ENCODE data around the gene SLC25A1.

SLC25A1 gene

GRCh38 chr22:19222242-19223005, 43.9 kb upstream of the SLC25A1 start:
- Histone ChIP-seq H2AFZ (ENCODE audit: low read depth, low read length) (no peak overlapping the region), H2BK12ac (ENCODE audit: low read length in 2 of 2) (no peak overlapping the region), H3K14ac (ENCODE audit: low read length in 2 of 2) (no peak overlapping the region), H3K27ac (ENCODE audit: low read length, poor library complexity, severe bottlenecking) (no peak overlapping the region), H2AK5ac (ENCODE audit: low read length, severe bottlenecking) (no peak overlapping the region), H3K4ac (ENCODE audit: low read depth in 1 of 2, low read length in 2 of 2) (no peak overlapping the region), H3K23ac (ENCODE audit: low read length in 2 of 2) (peak overlapping the region in 1 of 2 experiments; percentile 9), H3K4me1 (ENCODE audit: control insufficient read depth, insufficient read depth, low read depth, low read length) (peaks cover 2% of the 10 kb centered on the region), H3K9ac (ENCODE audit: low read length) (no peak overlapping the region), H3K9me3 (ENCODE audit: control insufficient read depth, low read length) (no peaks in the 10 kb centered on the region), H3K27me3 (ENCODE audit: control insufficient read depth in 1 of 2, insufficient read depth in 1 of 2, low read length in 2 of 2) (no peaks in the 10 kb centered on the region), H3K79me1 (replicated peaks; ENCODE audit: low read length, poor library complexity, severe bottlenecking) (no peaks in the 10 kb centered on the region), H3K18ac (ENCODE audit: low read depth in 1 of 2, low read length in 2 of 2) (no peak overlapping the region), H2BK120ac (ENCODE audit: low read depth, low read length) (no peak overlapping the region), H3K4me3 (ENCODE audit: insufficient read depth in 1 of 2, low read depth in 1 of 2, low read length in 2 of 2) (no peak overlapping the region), H4K8ac (ENCODE audit: low read length) (no peak overlapping the region), H2BK5ac (ENCODE audit: low read depth, low read length, poor library complexity, severe bottlenecking) (no peak overlapping the region), H4K91ac (ENCODE audit: low read length) (no peak overlapping the region), H2BK15ac (ENCODE audit: low read depth, poor library complexity, severe bottlenecking) (no peak overlapping the region), H3K4me2 (ENCODE audit: low read length, poor library complexity, severe bottlenecking) (no peak overlapping the region), H3K36me3 (ENCODE audit: control insufficient read depth in 1 of 2, insufficient read depth in 2 of 2, low read depth in 1 of 2, low read length in 2 of 2) (peaks cover 57 to 61% of the 10 kb centered on the region in 2 experiments)
- no peak for DNase-seq
- 93% methylated on average over 10 of the region's 11 CpGs for WGBS

- no peak overlapping the region for H2BK12ac ChIP-seq (ENCODE audit: low read length in 2 of 2)
- DNase-seq, result no peak
Measured at GRCh38 chr22:19220867-19221266, 42.3 kb upstream of the SLC25A1 start.

GRCh38 chr22:19218541-19219233, 40.2 kb upstream of the SLC25A1 start:
- Histone ChIP-seq H3K9me3 (ENCODE audit: control insufficient read depth, low read length) (no peaks in the 10 kb centered on the region), H2AK5ac (ENCODE audit: low read length, severe bottlenecking) (no peak overlapping the region), H3K23ac (ENCODE audit: low read length in 2 of 2) (no peak overlapping the region), H3K27me3 (ENCODE audit: control insufficient read depth in 1 of 2, insufficient read depth in 1 of 2, low read length in 2 of 2) (no peaks in the 10 kb centered on the region), H2BK120ac (ENCODE audit: low read depth, low read length) (no peak overlapping the region), H3K4ac (ENCODE audit: low read depth in 1 of 2, low read length in 2 of 2) (no peak overlapping the region), H3K9ac (ENCODE audit: low read length) (no peak overlapping the region), H3K14ac (ENCODE audit: low read length in 2 of 2) (no peak overlapping the region), H3K4me1 (ENCODE audit: control insufficient read depth, insufficient read depth, low read depth, low read length) (peaks cover 2% of the 10 kb centered on the region), H2BK15ac (ENCODE audit: low read depth, poor library complexity, severe bottlenecking) (no peak overlapping the region), H2AFZ (ENCODE audit: low read depth, low read length) (no peak overlapping the region), H2BK12ac (ENCODE audit: low read length in 2 of 2) (no peak overlapping the region), H4K8ac (ENCODE audit: low read length) (no peak overlapping the region), H3K27ac (ENCODE audit: low read length, poor library complexity, severe bottlenecking) (no peak overlapping the region), H3K36me3 (ENCODE audit: control insufficient read depth in 1 of 2, insufficient read depth in 2 of 2, low read depth in 1 of 2, low read length in 2 of 2) (peaks cover 50 to 55% of the 10 kb centered on the region in 2 experiments), H3K79me1 (replicated peaks; ENCODE audit: low read length, poor library complexity, severe bottlenecking) (no peaks in the 10 kb centered on the region), H4K91ac (ENCODE audit: low read length) (no peak overlapping the region), H2BK5ac (ENCODE audit: low read depth, low read length, poor library complexity, severe bottlenecking) (peak overlapping the region; percentile 36), H3K4me2 (ENCODE audit: low read length, poor library complexity, severe bottlenecking) (no peak overlapping the region), H3K4me3 (ENCODE audit: insufficient read depth in 1 of 2, low read depth in 1 of 2, low read length in 2 of 2) (no peak overlapping the region), H3K18ac (ENCODE audit: low read depth in 1 of 2, low read length in 2 of 2) (no peak overlapping the region)
- 86% methylated on average over 4 of the region's 5 CpGs for WGBS
- DNase-seq, result no peak

More at GRCh38 chr22:19220867-19221266, 42.3 kb upstream of the SLC25A1 start:
- Histone ChIP-seq H3K14ac (ENCODE audit: low read length in 2 of 2) (no peak overlapping the region), H3K9ac (ENCODE audit: low read length) (no peak overlapping the region), H3K4me2 (ENCODE audit: low read length, poor library complexity, severe bottlenecking) (no peak overlapping the region), H2AFZ (ENCODE audit: low read depth, low read length) (no peak overlapping the region), H3K4me1 (ENCODE audit: control insufficient read depth, insufficient read depth, low read depth, low read length) (peaks cover 2% of the 10 kb centered on the region), H4K91ac (ENCODE audit: low read length) (no peak overlapping the region), H3K27me3 (ENCODE audit: control insufficient read depth in 1 of 2, insufficient read depth in 1 of 2, low read length in 2 of 2) (no peaks in the 10 kb centered on the region), H2BK120ac (ENCODE audit: low read depth, low read length) (no peak overlapping the region), H3K27ac (ENCODE audit: low read length, poor library complexity, severe bottlenecking) (no peak overlapping the region), H3K18ac (ENCODE audit: low read depth in 1 of 2, low read length in 2 of 2) (no peak overlapping the region), H2AK5ac (ENCODE audit: low read length, severe bottlenecking) (no peak overlapping the region), H4K8ac (ENCODE audit: low read length) (no peak overlapping the region), H3K4me3 (ENCODE audit: insufficient read depth in 1 of 2, low read depth in 1 of 2, low read length in 2 of 2) (no peak overlapping the region), H2BK5ac (ENCODE audit: low read depth, low read length, poor library complexity, severe bottlenecking) (no peak overlapping the region), H3K79me1 (replicated peaks; ENCODE audit: low read length, poor library complexity, severe bottlenecking) (no peaks in the 10 kb centered on the region), H3K4ac (ENCODE audit: low read depth in 1 of 2, low read length in 2 of 2) (no peak overlapping the region), H3K9me3 (ENCODE audit: control insufficient read depth, low read length) (no peaks in the 10 kb centered on the region), H2BK15ac (ENCODE audit: low read depth, poor library complexity, severe bottlenecking) (no peak overlapping the region), H3K23ac (ENCODE audit: low read length in 2 of 2) (no peak overlapping the region), H3K36me3 (ENCODE audit: control insufficient read depth in 1 of 2, insufficient read depth in 2 of 2, low read depth in 1 of 2, low read length in 2 of 2) (peaks cover 54 to 56% of the 10 kb centered on the region in 2 experiments)
- WGBS, result 96% methylated on average over 3 of the region's 3 CpGs

GRCh38 chr22:19216579-19216978, 38.0 kb upstream of the SLC25A1 start:
- H3K14ac ChIP-seq (ENCODE audit: low read length in 2 of 2), result no peak overlapping the region
- no peak overlapping the region for H2BK12ac ChIP-seq (ENCODE audit: low read length in 2 of 2)
- H2BK15ac ChIP-seq (ENCODE audit: low read depth, poor library complexity, severe bottlenecking), result no peak overlapping the region
- H3K4me2 ChIP-seq (ENCODE audit: low read length, poor library complexity, severe bottlenecking), result no peak overlapping the region
- no peak overlapping the region for H3K27ac ChIP-seq (ENCODE audit: low read length, poor library complexity, severe bottlenecking)
- no peaks in the 10 kb centered on the region for H3K79me1 ChIP-seq (replicated peaks; ENCODE audit: low read length, poor library complexity, severe bottlenecking)
- 95% methylated on average over 5 of the region's 5 CpGs for whole genome bisulfite sequencing
- H2BK5ac ChIP-seq (ENCODE audit: low read depth, low read length, poor library complexity, severe bottlenecking), result no peak overlapping the region
- H2AK5ac ChIP-seq (ENCODE audit: low read length, severe bottlenecking), result no peak overlapping the region
- H4K91ac ChIP-seq (ENCODE audit: low read length), result no peak overlapping the region
- no peak overlapping the region for H3K23ac ChIP-seq (ENCODE audit: low read length in 2 of 2)
- no peak overlapping the region for H2BK120ac ChIP-seq (ENCODE audit: low read depth, low read length)
- H3K9me3 ChIP-seq (ENCODE audit: control insufficient read depth, low read length), result no peaks in the 10 kb centered on the region
- H3K36me3 ChIP-seq (ENCODE audit: control insufficient read depth in 1 of 2, insufficient read depth in 2 of 2, low read depth in 1 of 2, low read length in 2 of 2), result peaks cover 31 to 34% of the 10 kb centered on the region in 2 experiments
- H3K27me3 ChIP-seq (ENCODE audit: control insufficient read depth in 1 of 2, insufficient read depth in 1 of 2, low read length in 2 of 2), result no peaks in the 10 kb centered on the region
- no peak overlapping the region for H3K4ac ChIP-seq (ENCODE audit: low read depth in 1 of 2, low read length in 2 of 2)
- H3K9ac ChIP-seq (ENCODE audit: low read length), result no peak overlapping the region
- no peak overlapping the region for H3K4me3 ChIP-seq (ENCODE audit: insufficient read depth in 1 of 2, low read depth in 1 of 2, low read length in 2 of 2)
- no peak overlapping the region for H3K18ac ChIP-seq (ENCODE audit: low read depth in 1 of 2, low read length in 2 of 2)
- no peak for DNase-seq
- H4K8ac ChIP-seq (ENCODE audit: low read length), result no peak overlapping the region
- H3K4me1 ChIP-seq (ENCODE audit: control insufficient read depth, insufficient read depth, low read depth, low read length), result peaks cover 2% of the 10 kb centered on the region
- no peak overlapping the region for H2AFZ ChIP-seq (ENCODE audit: low read depth, low read length)
